HL-60 (cell line): ENCODE measurements around the gene RNASE13.

Source experiments
- DNase-seq, 2 experiments: peaks; one replicate each; pipeline ENCODE4 v3.0.0-alpha.2; 2010 to 2020; ENCODE audit warnings: low read depth in 1 of 2, low spot score in 1 of 2
- H3K27ac ChIP-seq: fragments of 250-450 bp; sonication (Bioruptor Pico); replicated peaks from 2 replicates; pipeline ENCODE4 v1.5.1; 2020; ENCODE audit warnings: mild to moderate bottlenecking, moderate library complexity
- H3K27me3 ChIP-seq: fragments of 250-450 bp; sonication (Bioruptor Pico); 2 replicates; pipeline ENCODE4 v1.5.1; 2021; ENCODE audit warnings: mild to moderate bottlenecking, moderate library complexity; ENCODE audit not compliant: insufficient read depth, poor library complexity, severe bottlenecking
- H3K4me3 ChIP-seq: replicated peaks from 2 replicates; pipeline ENCODE4 v1.5.1; 2011; ENCODE audit warnings: mild to moderate bottlenecking, control low read depth, low read length; ENCODE audit not compliant: insufficient read depth
- CTCF ChIP-seq: IDR thresholded peaks from one replicate; pipeline ENCODE4 v1.5.1; 2011; ENCODE audit warnings: low read length, control low read depth, inconsistent platforms; ENCODE audit not compliant: insufficient read depth
- GABPA ChIP-seq: IDR thresholded peaks from 2 replicates; pipeline ENCODE4 v1.6.1; 2012; ENCODE audit warnings: low read depth
- POLR2AphosphoS5 ChIP-seq: IDR thresholded peaks from 2 replicates; pipeline ENCODE4 v1.6.1; 2012; ENCODE audit warnings: low read depth
- REST ChIP-seq: IDR thresholded peaks from 2 replicates; pipeline ENCODE4 v1.6.1; 2012; ENCODE audit warnings: low read depth; ENCODE audit not compliant: insufficient replicate concordance
- SPI1 ChIP-seq: IDR thresholded peaks from 2 replicates; pipeline ENCODE4 v1.6.1; 2012; ENCODE audit warnings: low read depth, mild to moderate bottlenecking, borderline replicate concordance

Gene RNASE13

GRCh38 chr14:21075719-21076437, 41.3 kb upstream of the RNASE13 start:
- no peak for TF ChIP-seq CTCF
- no peak for TF ChIP-seq SPI1
- TF ChIP-seq GABPA, result no peak
- TF ChIP-seq POLR2AphosphoS5, result no peak
- no peak for TF ChIP-seq REST
- H3K27me3 ChIP-seq, result no peaks in the 10 kb centered on the region
- no peak overlapping the region for H3K4me3 ChIP-seq
- no peak overlapping the region for H3K27ac ChIP-seq
- no peak for DNase-seq

GRCh38 chr14:21074398-21075272, 40.0 kb upstream of the RNASE13 start:
- TF ChIP-seq CTCF (no peak), POLR2AphosphoS5 (no peak), SPI1 (no peak), GABPA (no peak), REST (no peak)
- Histone ChIP-seq H3K4me3 (no peak overlapping the region), H3K27me3 (no peaks in the 10 kb centered on the region), H3K27ac (no peak overlapping the region)
- DNase-seq, result no peak

GRCh38 chr14:21073921-21074320, 39.3 kb upstream of the RNASE13 start:
- no peaks in the 10 kb centered on the region for H3K27me3 ChIP-seq
- no peak for DNase-seq
- no peak overlapping the region for H3K27ac ChIP-seq
- TF ChIP-seq SPI1 (no peak), POLR2AphosphoS5 (no peak), CTCF (no peak), REST (no peak), GABPA (no peak)
- no peak overlapping the region for H3K4me3 ChIP-seq
